Ishikawa (cell line): ENCODE measurements around the gene ACSL4.

Experiments used
- CREB1 ChIP-seq: IDR thresholded peaks from 2 replicates; pipeline ENCODE4 v1.6.1; 2012; ENCODE audit warnings: low read depth
- EGR1 ChIP-seq: IDR thresholded peaks from 2 replicates; pipeline ENCODE4 v1.6.1; 2012
- NFIC ChIP-seq: IDR thresholded peaks from 2 replicates; pipeline ENCODE4 v1.6.1; 2012
- RAD21 ChIP-seq: IDR thresholded peaks from 2 replicates; pipeline ENCODE4 v1.6.1; 2012; ENCODE audit warnings: low read depth
- TF ChIP-seq, protein P1 (sequence below): IDR thresholded peaks from 2 replicates; pipeline ENCODE4 v1.6.1; 2012

- TF ChIP-seq RAD21 (no peak), NFIC (no peak), EGR1 (no peak), CREB1 (no peak)
- TF ChIP-seq, protein P1, sequence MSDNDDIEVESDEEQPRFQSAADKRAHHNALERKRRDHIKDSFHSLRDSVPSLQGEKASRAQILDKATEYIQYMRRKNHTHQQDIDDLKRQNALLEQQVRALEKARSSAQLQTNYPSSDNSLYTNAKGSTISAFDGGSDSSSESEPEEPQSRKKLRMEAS, result no peak
Measured at GRCh38 chrX:109770780-109771179, 37.7 kb upstream of the ACSL4 start.
